Measurements from ENCODE around the gene ALDH8A1. TPM values are rescaled to one million over a fixed set of nuclear protein-coding genes. Genes with fewer than 3 reads are reported as not detected.

Gene ALDH8A1, protein sequence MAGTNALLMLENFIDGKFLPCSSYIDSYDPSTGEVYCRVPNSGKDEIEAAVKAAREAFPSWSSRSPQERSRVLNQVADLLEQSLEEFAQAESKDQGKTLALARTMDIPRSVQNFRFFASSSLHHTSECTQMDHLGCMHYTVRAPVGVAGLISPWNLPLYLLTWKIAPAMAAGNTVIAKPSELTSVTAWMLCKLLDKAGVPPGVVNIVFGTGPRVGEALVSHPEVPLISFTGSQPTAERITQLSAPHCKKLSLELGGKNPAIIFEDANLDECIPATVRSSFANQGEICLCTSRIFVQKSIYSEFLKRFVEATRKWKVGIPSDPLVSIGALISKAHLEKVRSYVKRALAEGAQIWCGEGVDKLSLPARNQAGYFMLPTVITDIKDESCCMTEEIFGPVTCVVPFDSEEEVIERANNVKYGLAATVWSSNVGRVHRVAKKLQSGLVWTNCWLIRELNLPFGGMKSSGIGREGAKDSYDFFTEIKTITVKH
- 0.32 TPM in 1 of 2 replicates, not detected in the other for total RNA-seq

DNA sequence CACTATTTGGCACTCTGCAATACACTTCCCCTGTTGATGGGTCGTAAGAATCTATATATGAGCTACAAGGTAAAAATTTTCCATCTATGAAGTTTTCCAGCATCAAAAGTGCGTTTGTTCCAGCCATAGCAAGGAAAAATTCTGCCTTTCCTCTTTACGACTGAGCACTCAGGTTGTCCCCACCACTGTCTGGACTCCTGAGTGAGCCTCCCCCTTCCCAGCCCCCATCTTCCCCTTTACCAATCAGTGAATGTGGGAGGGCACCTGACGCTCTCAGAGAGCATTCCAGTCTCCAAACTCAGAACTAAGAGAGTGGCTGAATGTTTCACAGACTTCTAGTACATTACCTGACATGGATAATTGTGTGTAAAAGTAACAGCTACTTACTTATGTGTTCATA, at the start of gene ALDH8A1:
Gene ALDH8A1 (minus strand): TSS at position 175 of the 400 bp plus-strand sequence. CDS start 48 bp downstream, at position 127.
- H3K4me3 ChIP-seq (ENCODE audit: low read depth, low read length), result no peak within 1 kb of the TSS
- TF ChIP-seq, protein P1, sequence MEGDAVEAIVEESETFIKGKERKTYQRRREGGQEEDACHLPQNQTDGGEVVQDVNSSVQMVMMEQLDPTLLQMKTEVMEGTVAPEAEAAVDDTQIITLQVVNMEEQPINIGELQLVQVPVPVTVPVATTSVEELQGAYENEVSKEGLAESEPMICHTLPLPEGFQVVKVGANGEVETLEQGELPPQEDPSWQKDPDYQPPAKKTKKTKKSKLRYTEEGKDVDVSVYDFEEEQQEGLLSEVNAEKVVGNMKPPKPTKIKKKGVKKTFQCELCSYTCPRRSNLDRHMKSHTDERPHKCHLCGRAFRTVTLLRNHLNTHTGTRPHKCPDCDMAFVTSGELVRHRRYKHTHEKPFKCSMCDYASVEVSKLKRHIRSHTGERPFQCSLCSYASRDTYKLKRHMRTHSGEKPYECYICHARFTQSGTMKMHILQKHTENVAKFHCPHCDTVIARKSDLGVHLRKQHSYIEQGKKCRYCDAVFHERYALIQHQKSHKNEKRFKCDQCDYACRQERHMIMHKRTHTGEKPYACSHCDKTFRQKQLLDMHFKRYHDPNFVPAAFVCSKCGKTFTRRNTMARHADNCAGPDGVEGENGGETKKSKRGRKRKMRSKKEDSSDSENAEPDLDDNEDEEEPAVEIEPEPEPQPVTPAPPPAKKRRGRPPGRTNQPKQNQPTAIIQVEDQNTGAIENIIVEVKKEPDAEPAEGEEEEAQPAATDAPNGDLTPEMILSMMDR (IDR thresholded peaks at IDR 0.05; ENCODE audit: insufficient read depth, low read depth, low read length), result no peak
- no peak for DNase-seq (ENCODE audit: low read depth)

DNA sequence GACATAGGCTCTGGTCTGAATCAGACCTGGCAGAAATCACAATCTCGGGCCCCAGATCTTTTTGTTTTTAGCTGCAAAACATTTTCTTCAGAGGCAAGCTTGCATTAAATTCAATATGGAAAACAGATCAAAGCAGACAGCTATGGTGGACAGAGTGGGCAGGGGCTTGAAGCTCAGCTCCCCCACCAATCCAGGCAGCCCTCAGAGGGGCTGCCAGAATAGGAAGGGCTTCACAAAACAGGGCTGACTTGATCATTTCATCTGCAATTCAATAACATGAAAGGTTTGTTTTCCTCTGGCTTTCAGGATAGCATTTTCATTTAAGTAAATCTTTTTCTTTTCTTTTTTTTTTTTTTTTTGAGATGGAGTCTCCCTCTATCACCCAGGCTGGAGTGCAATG, 49.2 kb upstream of the ALDH8A1 start:
- no peak overlapping the region for H3K4me3 ChIP-seq (ENCODE audit: low read depth, low read length)
- TF ChIP-seq, protein P1 (IDR thresholded peaks at IDR 0.05; ENCODE audit: insufficient read depth, low read depth, low read length), result no peak
- DNase-seq (ENCODE audit: low read depth), result no peak

DNA sequence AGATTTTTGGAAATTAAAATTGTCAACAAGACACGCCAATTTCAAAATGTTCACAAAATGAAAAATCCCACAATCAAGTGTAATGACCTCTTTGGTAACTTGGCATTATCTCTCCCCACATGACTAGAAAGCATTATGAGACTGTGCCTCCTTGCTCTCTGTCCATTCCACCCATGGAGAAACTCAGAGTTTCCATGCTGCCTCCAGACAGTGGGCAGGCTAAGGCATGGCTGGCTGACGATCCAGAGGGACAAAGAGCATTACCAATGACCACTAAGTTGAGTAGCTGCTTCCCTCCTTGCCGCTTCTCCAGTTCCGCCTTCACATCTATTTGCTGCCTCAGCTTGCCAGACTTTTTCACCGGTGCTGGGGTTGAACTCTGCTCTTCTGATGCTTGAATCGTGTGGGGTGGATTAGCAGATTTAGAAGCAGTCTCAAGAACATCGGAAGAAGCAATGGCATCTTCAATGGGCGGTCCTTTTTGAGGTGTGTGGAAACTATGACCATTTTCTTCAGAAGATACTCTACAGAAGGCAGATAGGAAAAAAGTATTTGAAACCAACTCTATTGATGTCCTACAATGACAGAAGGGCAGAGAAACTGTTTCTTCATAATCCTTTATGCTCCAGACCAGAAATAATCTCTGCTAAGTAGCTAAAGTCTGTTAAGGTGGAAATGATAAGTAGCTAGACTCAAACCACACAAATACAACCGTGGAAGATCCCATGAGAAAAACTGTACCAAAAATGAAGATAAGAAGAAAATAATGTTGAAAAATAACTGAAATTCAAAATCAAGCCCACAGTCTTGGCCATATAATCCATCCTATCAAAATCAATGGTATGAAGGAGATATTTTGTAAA, 47.5 kb upstream of the ALDH8A1 start:
- TF ChIP-seq, protein P1 (IDR thresholded peaks at IDR 0.05; ENCODE audit: insufficient read depth, low read depth, low read length), result no peak
- no peak overlapping the region for H3K4me3 ChIP-seq (ENCODE audit: low read depth, low read length)
- DNase-seq (ENCODE audit: low read depth), result no peak

DNA sequence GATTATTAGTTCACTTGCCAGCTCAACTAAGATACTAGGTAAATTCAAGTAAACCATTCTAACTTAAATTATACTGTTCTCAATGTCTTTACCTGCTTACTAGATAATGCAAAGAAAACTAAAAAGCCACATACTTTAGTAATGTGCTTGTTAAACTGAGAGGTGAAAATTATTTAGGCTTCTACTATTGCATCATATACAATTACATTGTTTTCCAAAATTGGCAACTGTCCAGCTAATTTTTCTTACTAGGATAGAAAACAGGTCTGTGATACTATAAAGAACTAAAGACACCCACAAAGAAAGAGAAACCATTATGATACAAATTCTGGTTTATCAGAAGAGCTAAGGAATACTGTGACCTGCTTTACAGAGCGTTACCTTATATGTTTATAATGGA, 45.6 kb upstream of the ALDH8A1 start:
- no peak overlapping the region for H3K4me3 ChIP-seq (ENCODE audit: low read depth, low read length)
- TF ChIP-seq, protein P1 (IDR thresholded peaks at IDR 0.05; ENCODE audit: insufficient read depth, low read depth, low read length), result no peak
- peak; percentile 3 for DNase-seq (ENCODE audit: low read depth)

DNA sequence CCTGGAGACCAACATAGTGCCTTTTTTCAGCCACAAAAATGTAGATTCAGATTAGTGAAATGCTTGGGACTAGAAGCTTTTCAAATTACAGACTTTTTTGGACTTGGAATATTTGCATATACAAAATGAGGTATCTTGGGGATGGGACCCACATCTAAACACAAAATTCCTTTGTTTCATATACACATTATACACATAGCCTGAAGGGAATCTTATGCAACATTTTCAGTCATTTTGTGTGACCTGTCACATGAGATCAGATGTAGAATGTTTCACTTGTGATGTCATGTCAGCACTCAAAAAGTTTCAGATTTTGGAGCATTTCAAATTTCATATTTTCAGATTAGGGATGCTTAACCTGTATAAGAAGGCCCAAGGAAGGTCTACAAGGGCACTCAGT, 44.5 kb upstream of the ALDH8A1 start:
- TF ChIP-seq, protein P1 (IDR thresholded peaks at IDR 0.05; ENCODE audit: insufficient read depth, low read depth, low read length), result no peak

DNA sequence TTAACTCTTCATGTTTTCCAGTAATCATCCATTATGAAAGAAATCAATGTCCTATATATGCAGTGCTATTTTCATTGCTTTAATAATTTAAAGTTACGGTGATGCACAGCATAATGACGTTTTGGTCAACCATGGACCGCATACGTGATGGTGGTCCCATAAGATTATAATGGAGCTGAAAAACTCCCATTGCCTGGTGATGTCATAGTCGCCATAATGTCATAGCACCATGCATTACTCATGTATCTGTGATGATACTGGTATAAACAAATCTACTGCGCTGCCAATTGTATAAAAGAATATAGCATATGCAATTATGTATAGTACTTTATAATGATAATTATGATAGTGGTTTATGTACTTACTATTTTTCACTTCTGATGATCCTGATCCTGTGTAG, 42.3 kb upstream of the ALDH8A1 start:
- DNase-seq (ENCODE audit: low read depth), result no peak
- TF ChIP-seq, protein P1 (IDR thresholded peaks at IDR 0.05; ENCODE audit: insufficient read depth, low read depth, low read length), result no peak
- no peak overlapping the region for H3K4me3 ChIP-seq (ENCODE audit: low read depth, low read length)

More for the DNA sequence above, 44.5 kb upstream of the ALDH8A1 start:
- H3K4me3 ChIP-seq (ENCODE audit: low read depth, low read length), result no peak overlapping the region
- no peak for DNase-seq (ENCODE audit: low read depth)
